Measurements from ENCODE around the gene SLC19A1.

SLC19A1 gene

DNA sequence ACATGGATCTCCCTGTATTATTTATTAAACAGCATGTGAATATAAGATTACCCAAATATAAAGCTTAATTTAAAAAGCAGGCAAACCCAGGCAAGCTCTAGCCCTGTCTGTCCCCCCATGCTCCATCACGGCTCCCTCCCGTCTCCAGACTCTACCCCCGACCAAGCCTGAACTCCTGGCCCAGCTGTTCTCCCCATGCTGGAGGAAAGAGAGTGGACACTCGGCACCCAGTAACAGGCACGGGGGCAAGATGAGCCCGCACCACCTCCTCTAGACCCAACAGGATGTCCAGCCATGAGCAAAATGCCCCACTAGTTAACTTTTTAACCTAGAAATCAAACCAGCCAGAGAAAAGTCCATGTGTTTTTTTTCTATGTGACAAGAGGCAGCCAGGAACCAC is 19.3 kb downstream of the SLC19A1 start:
- no peak for DNase-seq (ENCODE audit: extremely low read depth in 1 of 2, low read depth in 1 of 2)

DNA sequence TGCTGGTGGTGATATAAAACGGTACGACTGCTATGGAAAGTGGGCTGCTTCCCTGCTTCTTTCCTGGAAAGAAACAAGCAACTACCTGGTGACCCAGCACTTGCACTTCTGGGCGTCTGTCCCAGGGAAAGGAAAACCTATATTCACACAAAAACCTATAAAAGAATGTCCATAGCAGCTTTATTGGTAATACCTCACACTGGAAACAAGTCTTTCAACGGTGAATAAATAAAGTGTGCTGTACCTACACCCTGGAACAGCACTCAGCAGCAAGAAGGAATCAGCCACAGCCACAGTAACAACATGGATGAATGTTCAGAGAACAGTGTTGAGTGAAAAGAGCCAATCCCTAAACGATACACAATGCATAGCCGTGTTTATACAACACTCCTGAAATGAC is 19.9 kb downstream of the SLC19A1 start:
- no peak for DNase-seq (ENCODE audit: extremely low read depth in 1 of 2, low read depth in 1 of 2)

DNA sequence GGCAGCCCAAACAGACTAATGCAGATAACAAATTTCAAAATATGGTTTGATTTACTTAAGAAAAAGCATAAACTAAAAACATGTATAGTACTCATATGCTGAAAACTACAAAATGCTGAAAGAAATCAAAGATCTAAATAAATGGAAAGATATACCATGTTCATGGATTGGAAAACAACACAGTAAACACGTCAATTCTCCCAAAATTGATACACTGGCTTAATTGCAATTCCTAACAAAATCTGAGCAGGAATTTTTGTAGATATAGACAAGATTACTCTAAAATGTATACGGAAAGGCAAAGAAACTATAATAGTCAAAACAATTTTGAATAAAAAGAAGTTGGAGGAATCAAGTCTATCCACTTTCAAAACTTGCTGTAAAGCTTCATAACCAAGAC is 21.0 kb downstream of the SLC19A1 start:
- DNase-seq (ENCODE audit: extremely low read depth in 1 of 2, low read depth in 1 of 2) = no peak

DNA sequence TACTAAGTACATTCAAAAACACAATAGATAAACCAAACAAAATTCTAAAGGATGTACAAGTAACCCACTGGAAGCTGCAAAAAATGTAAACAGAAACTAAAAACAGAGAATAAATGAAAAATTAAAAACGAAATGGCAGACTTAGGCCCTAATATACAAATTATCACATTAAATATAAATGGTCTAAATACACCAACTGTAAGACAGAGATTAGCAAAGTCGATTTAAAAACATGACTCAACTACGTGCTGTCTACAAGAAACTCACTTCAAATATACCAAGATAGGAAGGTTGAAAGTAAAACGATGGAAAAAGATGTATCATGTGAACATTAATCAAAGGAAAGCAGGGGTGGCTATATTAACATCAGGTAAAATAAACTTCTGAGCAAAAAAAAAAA is 23.1 kb downstream of the SLC19A1 start:
- no peak for DNase-seq (ENCODE audit: extremely low read depth in 1 of 2, low read depth in 1 of 2)

DNA sequence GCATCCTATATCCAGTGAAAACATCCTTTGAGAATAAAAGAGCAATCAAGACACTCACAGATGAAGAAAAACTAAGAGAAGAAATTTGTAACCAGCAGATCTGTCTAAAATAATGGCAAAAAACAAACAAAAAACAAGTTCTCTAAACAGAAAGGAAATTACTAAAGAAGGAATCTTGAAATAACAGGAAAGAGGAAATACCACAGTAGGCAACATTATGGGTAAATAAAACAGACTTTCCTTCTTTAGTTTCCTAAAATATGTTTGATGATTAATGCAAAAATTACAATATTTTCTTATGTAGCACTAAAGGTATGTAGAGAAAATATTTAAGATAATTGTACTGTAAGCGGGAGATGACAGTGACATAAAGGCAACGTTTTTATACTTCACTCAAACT is 23.5 kb downstream of the SLC19A1 start:
- no peak for DNase-seq (ENCODE audit: extremely low read depth in 1 of 2, low read depth in 1 of 2)

DNA sequence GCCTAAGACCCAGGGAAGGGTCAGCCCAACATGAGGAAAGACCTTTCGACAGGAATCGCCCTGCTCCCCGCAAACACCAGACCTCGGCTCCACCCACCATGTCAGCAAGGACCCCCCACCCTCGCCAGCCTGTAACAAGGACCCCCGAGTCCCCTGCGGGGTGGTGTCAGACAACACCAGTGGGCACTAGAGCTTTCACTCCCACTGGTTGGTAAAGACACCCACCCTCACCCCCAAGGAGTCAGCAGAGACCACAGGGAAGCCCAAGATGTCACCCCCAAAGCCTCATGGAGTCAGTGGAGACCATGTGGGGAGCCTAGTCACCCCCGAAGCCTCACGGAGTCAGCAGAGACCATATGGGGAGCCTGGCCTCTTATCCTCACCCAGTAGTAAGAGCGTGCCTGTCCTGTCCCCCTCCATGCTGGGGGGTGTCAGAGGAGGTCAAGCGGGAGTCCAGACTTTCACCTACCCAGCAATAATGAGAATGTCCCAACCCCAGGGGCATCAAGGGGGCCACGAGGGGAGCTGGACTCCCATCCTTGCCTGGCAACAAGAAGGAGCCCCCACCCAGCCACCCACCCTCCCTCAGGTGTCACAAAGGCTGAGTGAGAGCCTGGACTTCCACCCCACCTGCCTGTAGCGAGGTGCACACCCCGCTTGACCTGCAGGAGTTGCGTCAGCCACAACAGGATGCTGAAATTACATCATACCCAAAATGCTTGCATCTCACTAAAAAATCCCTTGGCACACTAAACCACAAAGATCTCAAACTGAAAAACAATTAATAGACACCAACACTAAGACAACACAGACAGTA is 24.8 kb downstream of the SLC19A1 start:
- DNase-seq (ENCODE audit: extremely low read depth in 1 of 2, low read depth in 1 of 2) = no peak

DNA sequence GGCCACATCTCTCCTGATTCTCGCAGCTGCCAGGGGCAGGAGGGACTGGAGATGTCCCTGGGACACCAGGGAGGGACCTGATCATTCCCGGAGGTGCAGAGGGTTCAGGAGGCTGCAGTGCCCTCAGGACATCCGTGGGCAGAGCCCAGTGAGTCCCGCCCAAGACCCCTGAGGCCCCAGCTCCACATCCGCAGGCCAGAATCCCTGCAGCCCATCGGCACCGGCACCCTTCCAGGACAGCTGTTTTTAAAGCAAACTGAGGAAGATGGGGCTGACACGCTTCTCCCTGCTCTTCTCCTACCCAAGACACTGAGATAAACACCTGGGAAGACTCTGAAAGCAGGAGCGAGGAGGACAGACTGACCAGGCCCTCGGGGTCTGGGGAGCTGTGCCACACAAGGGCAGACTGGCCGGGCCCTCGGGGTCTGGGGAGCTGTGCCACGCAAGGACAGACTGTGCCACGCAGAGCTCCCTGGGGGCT is 25.5 kb downstream of the SLC19A1 start:
- no peak for DNase-seq (ENCODE audit: extremely low read depth in 1 of 2, low read depth in 1 of 2)

DNA sequence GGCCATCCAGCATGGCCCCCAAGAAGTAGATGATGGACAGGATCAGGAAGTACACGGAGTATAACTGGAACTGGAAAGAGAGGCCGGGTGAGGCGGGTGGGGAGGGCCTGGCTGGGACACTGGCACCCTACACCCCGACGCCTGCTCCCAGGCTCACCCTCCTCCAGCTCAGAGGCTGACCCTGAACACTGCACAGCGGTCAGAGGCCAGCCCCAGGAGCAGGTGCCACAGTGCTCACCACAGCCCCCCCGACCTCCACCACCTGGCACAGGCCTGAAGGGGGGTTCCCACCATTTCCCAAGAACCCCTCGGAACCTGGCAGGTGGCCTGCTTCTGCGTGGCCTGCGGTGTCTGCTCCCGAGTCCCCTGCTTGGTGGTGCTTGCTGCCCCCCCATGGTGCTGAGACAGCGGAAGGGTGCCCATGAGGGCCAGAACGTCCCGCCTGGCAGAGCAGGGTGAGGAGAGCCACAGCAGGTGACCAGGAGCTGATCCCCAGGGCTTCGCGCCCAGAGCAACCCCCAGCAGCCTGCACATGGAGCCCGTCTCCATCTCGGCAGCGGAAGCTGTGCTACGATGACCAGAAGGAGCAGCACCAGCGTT is 26.1 kb downstream of the SLC19A1 start:
- DNase-seq (ENCODE audit: extremely low read depth in 1 of 2, low read depth in 1 of 2) = no peak

DNA sequence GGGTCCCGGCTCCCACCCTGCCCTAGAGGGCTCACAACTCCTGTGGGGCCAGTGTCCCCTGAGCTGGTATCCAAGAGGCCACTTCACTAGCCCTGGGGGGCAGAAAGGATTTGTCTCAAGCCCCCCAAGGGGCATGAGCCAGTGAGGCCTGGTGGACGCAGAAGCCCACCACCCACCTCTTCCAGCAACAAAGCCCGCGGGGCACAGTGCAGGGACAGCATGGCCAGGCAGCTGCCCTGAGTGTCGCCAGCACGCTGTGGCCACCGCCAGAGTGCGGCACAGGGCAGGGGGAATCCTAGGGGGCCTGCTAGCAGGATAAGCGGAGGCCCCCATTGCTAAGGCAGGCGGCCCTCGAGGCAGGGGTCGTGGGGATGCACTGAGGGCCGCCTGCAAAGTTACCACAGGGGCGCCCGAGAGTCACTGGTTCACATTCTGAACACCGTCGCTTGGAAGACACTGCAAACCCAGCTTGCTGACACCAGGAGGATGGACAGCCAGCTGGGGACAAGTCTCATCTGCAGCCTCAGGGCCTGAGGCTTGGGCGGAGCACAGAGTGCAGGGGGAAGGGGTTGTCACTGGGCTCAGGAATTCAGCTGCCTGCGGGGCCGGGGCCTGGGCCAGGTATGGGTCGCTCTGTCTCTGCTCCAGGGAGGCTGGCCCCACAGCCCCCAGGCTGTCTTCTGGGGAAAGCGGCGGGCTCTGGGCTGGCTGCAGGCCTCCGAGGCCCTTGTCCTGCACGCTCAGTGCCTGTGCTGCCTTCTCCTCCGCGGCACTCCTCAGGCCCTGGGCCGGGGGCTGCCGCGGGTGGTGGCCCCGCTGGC is 26.8 kb downstream of the SLC19A1 start:
- DNase-seq (ENCODE audit: extremely low read depth in 1 of 2, low read depth in 1 of 2) = no peak

DNA sequence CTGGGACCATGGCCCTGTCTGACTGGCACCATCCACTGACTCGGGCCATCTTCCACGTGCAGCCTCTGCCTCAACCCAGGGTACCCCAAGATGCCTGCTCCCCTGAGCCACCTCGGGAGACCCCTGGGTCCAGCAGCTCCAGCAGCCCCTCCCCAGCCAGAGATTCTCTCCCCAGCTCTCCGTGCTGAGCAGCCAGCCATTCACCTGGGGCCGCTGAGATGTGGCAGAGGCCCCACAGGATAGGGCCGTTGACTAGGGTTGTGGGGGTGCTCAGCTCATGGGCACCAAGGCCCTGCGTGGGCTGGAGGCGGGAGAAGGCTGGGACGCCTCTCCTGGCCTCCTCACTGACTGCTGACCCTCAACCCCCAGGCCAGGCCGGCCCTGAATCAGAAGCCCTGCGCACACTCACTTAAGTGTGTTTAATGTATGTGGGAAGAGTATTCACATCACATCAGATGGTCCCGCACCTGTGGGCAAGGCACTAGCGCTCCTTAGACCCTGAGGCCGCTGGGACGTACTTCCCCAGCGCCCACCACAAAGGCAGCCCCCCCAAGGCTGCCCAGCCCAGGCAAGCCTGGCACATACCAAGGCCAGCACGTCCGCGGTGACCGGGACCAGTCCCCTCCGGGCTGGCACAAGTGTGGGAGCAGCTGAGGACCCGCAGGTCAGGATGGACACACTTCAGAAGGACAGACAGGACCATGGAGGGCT is 27.8 kb downstream of the SLC19A1 start:
- DNase-seq (ENCODE audit: extremely low read depth in 1 of 2, low read depth in 1 of 2) = no peak

DNA sequence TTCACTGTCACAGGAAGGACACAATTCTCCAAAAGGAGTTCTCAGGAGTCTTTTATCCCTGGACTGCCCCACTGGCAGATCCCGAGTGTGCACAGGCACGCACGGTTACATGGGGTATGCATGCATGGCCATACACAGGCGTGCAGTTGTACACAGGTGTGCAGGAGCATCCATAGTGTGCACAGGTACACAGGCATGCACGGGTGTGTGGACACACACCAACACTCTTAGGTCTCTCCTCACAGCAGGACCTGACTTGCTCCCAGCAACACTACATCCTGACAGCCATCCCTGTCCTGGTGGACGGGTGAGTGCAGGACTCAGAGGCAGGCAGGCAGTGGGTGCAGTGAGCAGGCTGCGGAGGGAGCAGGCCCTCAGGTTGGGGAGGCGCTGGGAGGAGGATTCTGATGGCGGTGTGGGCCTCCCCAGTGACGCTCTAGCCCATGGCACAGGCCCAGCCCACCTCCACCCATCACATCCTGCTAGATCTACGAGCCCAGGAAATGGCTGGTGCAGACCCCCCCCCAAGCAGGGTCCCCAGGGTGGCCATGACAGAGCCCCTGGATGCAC is 28.4 kb downstream of the SLC19A1 start:
- DNase-seq (ENCODE audit: extremely low read depth in 1 of 2, low read depth in 1 of 2) = no peak

DNA sequence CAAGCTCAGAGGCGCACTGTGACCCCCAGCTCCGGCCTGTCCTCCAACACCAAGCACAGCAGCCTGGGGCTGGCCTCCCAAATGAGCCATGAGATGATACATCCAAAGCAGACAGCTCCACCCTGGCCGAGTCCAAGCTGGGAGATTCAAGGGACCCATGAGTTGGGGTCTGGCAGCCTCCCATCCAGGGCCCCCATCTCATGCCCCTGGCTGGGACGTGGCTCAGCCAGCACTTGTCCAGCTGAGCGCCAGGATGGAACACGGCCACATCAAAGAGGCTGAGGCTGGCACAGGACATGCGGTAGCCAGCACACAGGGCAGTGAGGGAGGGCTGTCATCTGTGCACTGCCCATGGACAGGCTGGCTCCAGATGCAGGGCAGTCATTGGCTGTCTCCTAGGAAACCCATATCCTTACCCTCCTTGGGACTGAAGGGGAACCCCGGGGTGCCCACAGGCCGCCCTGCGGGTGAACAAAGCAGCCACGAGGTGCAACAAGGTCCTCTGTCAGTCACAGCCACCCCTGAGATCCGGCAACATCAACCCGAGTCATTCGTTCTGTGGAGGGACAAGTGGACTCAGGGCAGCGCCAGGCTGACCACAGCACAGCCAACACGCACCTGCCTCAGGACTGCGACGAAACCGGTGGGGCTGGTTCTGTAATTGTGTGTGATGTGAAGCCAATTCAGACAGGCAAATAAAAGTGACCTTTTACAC is 29.1 kb downstream of the SLC19A1 start:
- no peak for DNase-seq (ENCODE audit: extremely low read depth in 1 of 2, low read depth in 1 of 2)

DNA sequence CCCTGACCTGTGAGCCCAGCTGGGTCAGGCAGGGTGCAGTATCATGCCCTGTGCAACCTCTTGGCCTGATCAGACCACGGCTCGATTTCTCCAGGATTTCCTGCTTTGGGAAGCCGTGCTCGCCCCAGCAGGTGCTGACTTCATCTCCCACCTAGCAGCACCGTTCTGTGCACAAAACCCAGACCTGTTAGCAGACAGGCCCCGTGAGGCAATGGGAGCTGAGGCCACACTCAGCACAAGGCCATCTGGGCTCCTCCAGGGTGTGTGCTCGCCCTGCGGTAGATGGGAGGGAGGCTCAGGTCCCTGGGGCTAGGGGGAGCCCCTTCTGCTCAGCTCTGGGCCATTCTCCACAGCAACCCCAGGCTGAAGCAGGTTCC is 29.6 kb downstream of the SLC19A1 start:
- DNase-seq (ENCODE audit: extremely low read depth in 1 of 2, low read depth in 1 of 2) = no peak

DNA sequence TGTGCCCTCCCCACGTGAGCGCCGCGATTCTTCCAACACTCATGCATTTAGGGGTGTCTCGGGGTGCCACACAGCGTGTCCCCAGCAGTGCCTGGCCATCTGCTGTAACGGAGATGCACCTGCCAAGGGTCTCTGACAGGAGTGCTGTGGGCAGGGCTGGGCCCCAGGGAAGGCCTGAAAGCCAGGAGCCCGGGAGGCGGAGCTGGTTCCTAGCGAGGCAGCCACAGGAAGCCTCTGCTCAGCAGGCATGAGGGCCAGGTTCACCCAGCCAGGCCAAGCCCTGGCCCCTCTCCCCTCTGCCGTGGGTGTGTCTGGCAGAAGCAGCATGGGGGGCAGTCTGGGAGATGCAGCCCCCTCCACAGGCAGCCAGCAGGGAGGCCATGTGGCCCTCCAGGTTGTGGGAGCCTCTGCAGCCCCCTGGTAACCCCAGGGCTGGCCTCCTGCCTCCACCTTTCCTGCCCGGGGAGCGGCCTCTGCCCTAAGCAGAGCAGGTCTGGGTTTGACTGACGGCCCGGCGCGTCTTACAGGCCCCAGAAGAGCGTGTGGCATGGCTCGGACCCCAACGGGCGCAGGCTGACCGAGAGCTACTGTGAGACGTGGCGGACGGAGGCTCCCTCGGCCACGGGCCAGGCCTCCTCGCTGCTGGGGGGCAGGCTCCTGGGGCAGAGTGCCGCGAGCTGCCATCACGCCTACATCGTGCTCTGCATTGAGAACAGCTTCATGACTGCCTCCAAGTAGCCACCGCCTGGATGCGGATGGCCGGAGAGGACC is 30.4 kb downstream of the SLC19A1 start:
- no peak for DNase-seq (ENCODE audit: extremely low read depth in 1 of 2, low read depth in 1 of 2)

DNA sequence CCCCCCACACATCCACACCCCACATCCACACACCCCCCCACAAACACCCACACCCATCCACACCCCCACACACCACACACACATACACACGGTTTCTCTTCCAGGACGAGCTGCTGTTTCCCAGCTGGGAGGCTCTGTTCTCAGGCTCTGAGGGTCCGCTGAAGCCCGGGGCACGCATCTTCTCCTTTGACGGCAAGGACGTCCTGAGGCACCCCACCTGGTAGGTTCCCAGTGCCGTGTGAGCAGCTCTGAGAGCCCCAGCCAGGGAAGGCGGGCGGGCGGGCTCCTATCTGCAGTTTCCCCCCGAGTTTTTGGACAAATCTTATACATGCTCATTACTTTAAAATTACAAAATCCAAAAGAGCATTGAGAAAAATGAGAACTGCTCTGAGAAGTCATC is 31.2 kb downstream of the SLC19A1 start:
- DNase-seq (ENCODE audit: extremely low read depth in 1 of 2, low read depth in 1 of 2) = no peak

DNA sequence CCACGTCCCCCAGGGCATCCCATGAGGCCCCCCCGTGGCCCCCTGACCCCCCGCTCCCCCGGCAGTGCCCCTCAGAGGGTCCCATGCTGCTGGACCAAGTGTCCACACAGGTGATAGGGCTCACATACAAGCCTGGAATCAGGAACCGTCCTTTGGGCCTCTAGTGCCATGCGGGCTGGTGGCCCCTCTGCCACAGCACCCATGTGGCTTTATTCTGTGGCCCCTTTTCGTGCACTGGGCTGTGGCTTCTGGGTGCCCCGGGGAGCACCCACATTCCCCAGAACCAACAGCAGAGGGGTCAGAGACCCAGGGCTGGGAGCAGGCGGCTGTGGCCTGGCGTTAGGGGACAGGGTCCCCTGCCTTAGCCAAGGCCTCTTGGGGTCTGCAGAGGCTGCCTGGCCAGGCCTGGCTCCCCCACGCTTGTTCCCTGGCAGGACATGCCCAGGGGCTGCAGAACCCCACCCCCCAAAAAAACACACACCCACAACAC is 31.7 kb downstream of the SLC19A1 start:
- no peak for DNase-seq (ENCODE audit: extremely low read depth in 1 of 2, low read depth in 1 of 2)

DNA sequence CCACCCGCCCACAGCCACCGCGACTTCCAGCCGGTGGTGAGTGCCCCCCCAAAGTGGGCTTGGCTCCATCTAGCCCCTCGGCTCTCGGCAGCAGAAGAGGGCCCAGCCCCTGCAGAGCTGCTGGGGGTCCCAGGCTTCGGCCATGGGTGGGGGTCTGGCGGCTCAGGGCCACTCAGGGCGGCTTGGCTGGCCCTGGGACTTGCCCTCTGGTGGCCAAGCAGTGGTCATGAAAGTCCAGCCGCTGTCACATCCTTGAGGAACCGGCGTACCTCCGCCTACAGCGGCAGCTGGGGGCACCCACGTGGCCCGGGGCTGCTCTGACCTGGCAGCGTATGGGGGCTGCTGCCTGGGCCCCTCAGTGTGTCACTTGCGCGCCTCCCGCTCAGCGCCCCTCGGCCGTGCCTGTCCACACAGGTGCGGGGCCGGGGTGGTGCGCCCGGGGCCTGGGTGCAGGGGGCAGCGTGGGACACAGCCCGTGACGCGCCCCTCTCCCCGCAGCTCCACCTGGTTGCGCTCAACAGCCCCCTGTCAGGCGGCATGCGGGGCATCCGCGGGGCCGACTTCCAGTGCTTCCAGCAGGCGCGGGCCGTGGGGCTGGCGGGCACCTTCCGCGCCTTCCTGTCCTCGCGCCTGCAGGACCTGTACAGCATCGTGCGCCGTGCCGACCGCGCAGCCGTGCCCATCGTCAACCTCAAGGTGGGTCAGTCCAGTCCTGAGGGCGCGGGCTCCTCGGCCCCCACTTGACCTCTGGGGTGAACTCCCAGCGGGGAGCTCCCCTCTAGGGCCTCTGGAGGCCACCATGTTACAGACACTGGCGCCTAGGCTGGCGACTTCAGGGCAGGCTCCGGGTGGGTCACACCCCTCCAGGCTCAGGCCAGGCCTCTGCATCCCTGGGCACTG is 32.4 kb downstream of the SLC19A1 start:
- DNase-seq (ENCODE audit: extremely low read depth in 1 of 2, low read depth in 1 of 2) = no peak
